ENCODE results near the gene TSHZ2.

TSHZ2 gene

GRCh38 chr20:53384392-53384791 lies 412.2 kb downstream of the TSHZ2 start:
- no peak overlapping the region for H3K27ac ChIP-seq
- DNase-seq = no peak
- no peak for TF ChIP-seq CTCF (IDR thresholded peaks at IDR 0.05; ENCODE audit: low read depth, low read length, missing control alignments)
- in situ Hi-C loops (cut with HindIII; ENCODE audit: low pct_ligation_motif_present, low sequenced_read_pairs) = no loop called here
- H3K27me3 ChIP-seq (replicated peaks) = no peaks in the 10 kb centered on the region
- no peaks in the 10 kb centered on the region for H3K36me3 ChIP-seq (replicated peaks)
- H3K4me3 ChIP-seq (ENCODE audit: low read depth, low read length) = no peak overlapping the region

GRCh38 chr20:53385941-53386767 lies 414.0 kb downstream of the TSHZ2 start:
- no peak for DNase-seq
- in situ Hi-C loops (cut with HindIII; ENCODE audit: low pct_ligation_motif_present, low sequenced_read_pairs) = no loop called here
- H3K36me3 ChIP-seq (replicated peaks) = no peaks in the 10 kb centered on the region
- no peaks in the 10 kb centered on the region for H3K27me3 ChIP-seq (replicated peaks)
- TF ChIP-seq CTCF (IDR thresholded peaks at IDR 0.05; ENCODE audit: low read depth, low read length, missing control alignments) = no peak
- H3K27ac ChIP-seq = no peak overlapping the region
- no peak overlapping the region for H3K4me3 ChIP-seq (ENCODE audit: low read depth, low read length)

GRCh38 chr20:53387983-53388675 lies 416.0 kb downstream of the TSHZ2 start:
- TF ChIP-seq CTCF (IDR thresholded peaks at IDR 0.05; ENCODE audit: low read depth, low read length, missing control alignments) = no peak
- DNase-seq = no peak

GRCh38 chr20:53389516-53390300 lies 417.6 kb downstream of the TSHZ2 start:
- H3K4me3 ChIP-seq (ENCODE audit: low read depth, low read length) = no peak overlapping the region
- no peaks in the 10 kb centered on the region for H3K27me3 ChIP-seq (replicated peaks)
- H3K27ac ChIP-seq = no peak overlapping the region
- H3K36me3 ChIP-seq (replicated peaks) = no peaks in the 10 kb centered on the region
- in situ Hi-C loops (cut with HindIII; ENCODE audit: low pct_ligation_motif_present, low sequenced_read_pairs) = no loop called here
- TF ChIP-seq CTCF (IDR thresholded peaks at IDR 0.05; ENCODE audit: low read depth, low read length, missing control alignments) = no peak
- no peak for DNase-seq

More at GRCh38 chr20:53387983-53388675, 416.0 kb downstream of the TSHZ2 start:
- Histone ChIP-seq H3K36me3 (replicated peaks) (no peaks in the 10 kb centered on the region), H3K4me3 (ENCODE audit: low read depth, low read length) (no peak overlapping the region), H3K27me3 (replicated peaks) (no peaks in the 10 kb centered on the region), H3K27ac (no peak overlapping the region)
- in situ Hi-C loops (cut with HindIII; ENCODE audit: low pct_ligation_motif_present, low sequenced_read_pairs) = no loop called here

- in situ Hi-C loops (cut with HindIII; ENCODE audit: low pct_ligation_motif_present, low sequenced_read_pairs) = no loop called here
- no peak for TF ChIP-seq CTCF (IDR thresholded peaks at IDR 0.05; ENCODE audit: low read depth, low read length, missing control alignments)
- Histone ChIP-seq H3K27me3 (replicated peaks) (no peaks in the 10 kb centered on the region), H3K36me3 (replicated peaks) (no peaks in the 10 kb centered on the region), H3K27ac (no peak overlapping the region), H3K4me3 (ENCODE audit: low read depth, low read length) (no peak overlapping the region)
- no peak for DNase-seq
These were observed 418.6 kb downstream of the TSHZ2 start for GRCh38 chr20:53390770-53391169.
